ENCODE data around the gene SFXN3.

Gene SFXN3

DNA sequence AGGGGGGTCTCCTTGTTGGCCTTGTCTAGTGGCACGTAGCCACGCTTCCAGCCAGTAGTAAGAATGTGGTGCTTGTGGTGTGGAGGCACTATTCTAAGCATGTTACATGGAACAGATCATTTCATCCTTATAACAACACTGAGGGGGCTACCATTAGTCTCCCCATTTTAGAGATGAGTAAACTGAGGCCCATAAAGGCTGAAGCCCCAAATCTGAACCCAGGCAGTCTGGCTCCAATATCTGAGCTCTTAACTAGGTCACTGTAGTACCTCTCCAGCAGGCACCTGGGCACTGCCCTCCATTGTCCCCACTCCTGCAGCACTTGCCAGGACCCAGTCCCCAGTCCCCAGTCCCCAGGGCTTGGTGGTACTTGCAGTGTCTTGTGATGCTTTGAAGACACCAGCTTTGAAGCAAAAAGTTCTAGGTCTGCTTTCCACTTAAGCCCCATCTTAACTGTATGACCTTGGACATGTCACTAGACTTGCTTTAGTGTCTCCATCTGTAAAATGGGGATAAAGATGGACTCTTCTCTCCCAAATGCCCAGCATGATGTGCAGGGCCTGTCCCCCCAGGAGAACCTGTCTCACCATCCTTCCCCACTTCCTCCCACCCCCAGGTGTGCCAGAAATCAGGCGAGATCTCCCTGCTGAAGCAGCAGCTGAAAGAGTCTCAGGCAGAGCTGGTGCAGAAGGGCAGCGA is 25.0 kb upstream of the SFXN3 start:
- no peak for TF ChIP-seq CTCF (conservative IDR thresholded peaks at IDR 0.05; ENCODE audit: low read depth, low read length)
- no peak for DNase-seq (ENCODE audit: low read depth)
- H3K4me3 ChIP-seq (ENCODE audit: low read depth, low read length), result no peak overlapping the region

DNA sequence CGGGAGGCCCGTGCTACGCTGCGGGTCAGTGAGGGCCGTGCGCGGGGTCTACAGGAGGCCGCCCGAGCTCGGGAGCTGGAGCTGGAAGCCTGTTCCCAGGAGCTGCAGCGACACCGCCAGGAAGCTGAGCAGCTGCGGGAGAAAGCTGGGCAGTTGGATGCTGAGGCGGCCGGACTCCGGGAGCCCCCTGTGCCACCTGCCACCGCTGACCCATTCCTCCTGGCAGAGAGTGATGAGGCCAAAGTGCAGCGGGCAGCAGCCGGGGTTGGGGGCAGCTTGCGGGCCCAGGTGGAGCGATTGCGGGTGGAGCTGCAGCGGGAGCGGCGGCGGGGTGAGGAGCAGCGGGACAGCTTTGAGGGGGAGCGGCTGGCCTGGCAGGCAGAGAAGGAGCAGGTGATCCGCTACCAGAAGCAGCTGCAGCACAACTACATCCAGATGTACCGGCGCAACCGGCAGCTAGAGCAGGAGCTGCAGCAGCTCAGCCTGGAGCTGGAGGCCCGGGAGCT is 24.4 kb upstream of the SFXN3 start:
- no peak overlapping the region for H3K4me3 ChIP-seq (ENCODE audit: low read depth, low read length)
- TF ChIP-seq CTCF (conservative IDR thresholded peaks at IDR 0.05; ENCODE audit: low read depth, low read length), result no peak
- DNase-seq (ENCODE audit: low read depth), result no peak

DNA sequence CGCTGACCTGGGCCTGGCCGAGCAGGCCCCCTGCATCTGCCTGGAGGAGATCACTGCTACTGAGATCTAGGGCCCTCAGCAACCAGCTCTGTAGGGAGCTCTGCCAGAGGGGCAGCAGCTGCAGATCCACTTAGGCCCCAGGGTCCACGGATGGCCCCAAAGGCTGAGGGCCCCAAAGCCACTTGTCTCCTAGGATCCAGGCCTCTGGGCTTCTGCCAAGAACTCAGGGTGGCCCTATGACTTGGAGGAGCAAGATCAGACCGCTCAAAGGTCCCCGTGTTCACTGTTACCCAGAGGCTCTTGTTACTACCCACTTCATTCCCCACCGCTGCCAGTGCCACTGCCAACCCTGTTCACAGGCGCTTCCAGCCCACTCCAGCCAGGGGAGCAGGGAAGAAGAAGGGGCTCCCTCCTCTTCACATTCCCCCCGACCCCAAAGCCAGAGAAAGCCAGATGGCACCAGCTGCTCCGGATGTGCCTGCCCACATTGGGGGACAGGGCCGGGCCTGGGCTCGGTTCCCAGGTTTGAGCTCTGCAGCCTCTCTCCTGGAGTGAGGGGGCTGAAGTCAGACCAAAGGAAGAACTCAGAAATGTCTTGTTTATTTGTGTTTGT is 23.8 kb upstream of the SFXN3 start:
- TF ChIP-seq CTCF (conservative IDR thresholded peaks at IDR 0.05; ENCODE audit: low read depth, low read length), result no peak
- no peak overlapping the region for H3K4me3 ChIP-seq (ENCODE audit: low read depth, low read length)
- no peak for DNase-seq (ENCODE audit: low read depth)

DNA sequence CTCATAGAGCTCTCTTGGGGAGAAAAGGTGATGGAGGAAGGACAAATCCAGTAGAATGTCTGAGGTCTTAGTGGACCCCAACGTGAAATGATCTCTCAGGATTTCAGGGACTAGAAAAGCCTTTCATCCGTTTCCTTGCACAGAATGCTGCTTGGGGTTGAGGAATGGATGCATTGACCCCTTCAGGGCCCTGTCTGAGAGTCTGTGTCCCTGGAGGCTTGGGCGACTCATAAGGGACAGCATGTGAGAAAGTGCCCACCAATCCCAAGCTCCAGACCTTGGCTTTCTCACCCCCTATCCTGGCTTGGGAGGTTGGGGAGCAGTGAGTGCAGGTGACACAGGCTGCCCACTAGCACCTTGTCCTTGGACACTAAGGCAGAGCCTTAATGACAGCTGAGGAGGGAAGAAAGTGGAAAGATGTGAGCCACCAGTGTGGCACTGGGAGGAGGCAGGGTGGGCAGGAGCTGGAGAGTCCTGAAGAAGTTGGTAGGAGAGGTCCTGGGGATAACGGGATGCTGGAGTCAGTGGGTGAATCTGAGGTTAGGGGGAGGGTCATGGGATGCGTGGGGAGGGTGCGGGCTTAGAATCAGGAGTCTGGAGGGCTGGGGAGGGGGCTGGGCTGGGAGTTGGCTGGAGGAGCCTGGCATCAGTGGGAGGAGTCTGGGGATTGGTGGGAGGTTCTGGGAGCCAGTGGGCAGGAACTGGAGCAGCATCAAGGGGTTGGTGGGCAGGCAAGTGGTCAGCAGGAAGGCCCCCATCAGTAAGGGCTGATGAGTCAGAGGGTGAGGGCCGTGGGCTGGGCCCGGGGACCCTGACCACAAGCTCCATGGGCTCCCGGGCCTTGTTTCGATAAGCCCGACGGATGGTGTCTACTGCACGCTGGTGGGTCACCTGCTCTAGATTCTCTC is 22.9 kb upstream of the SFXN3 start:
- no peak for DNase-seq (ENCODE audit: low read depth)
- H3K4me3 ChIP-seq (ENCODE audit: low read depth, low read length), result no peak overlapping the region

GRCh38 chr10:101008823-101009423 is 22.1 kb upstream of the SFXN3 start:
- no peak for DNase-seq (ENCODE audit: low read depth)
- no peak overlapping the region for H3K4me3 ChIP-seq (ENCODE audit: low read depth, low read length)
- no peak for TF ChIP-seq CTCF (conservative IDR thresholded peaks at IDR 0.05; ENCODE audit: low read depth, low read length)

More for the DNA sequence above, 22.9 kb upstream of the SFXN3 start:
- TF ChIP-seq CTCF (conservative IDR thresholded peaks at IDR 0.05; ENCODE audit: low read depth, low read length), result no peak

GRCh38 chr10:101010329-101010728 is 20.7 kb upstream of the SFXN3 start:
- TF ChIP-seq CTCF (conservative IDR thresholded peaks at IDR 0.05; ENCODE audit: low read depth, low read length), result no peak
- no peak overlapping the region for H3K4me3 ChIP-seq (ENCODE audit: low read depth, low read length)
- DNase-seq (ENCODE audit: low read depth), result no peak

Measured in choroid plexus epithelial cell (primary cell).